H1 (cell line): ENCODE data around the gene PBX3. TPM values are rescaled to one million over a fixed set of nuclear protein-coding genes. Genes with fewer than 3 reads are reported as not detected.

Source experiments
- CTCF ChIA-PET: fragments of 300-600 bp; sonication (Branson Sonifier 250); formaldehyde crosslinking; loops from one replicate; lab custom pipeline; 2021; ENCODE audit not compliant: partially characterized antibody; lab: Charles Lee
- POLR2A ChIA-PET: fragments of 300-600 bp; sonication (Branson Sonifier 250); formaldehyde crosslinking; loops from one replicate; lab custom pipeline; 2021; ENCODE audit warnings: inconsistent platforms; ENCODE audit not compliant: partially characterized antibody; lab: Charles Lee
- DNase-seq, 2 experiments: peaks; one replicate each; pipeline versions ENCODE4 v3.0.0 to v3.0.0-alpha.2; 2010 to 2022; ENCODE audit warnings: low spot score in 2 of 2, low read depth in 1 of 2, mixed read lengths in 1 of 2
- FAIRE-seq: peaks from 2 replicates; lab custom pipeline; 2011; peaks lifted over from hg19 to GRCh38; lab: Jason Lieb, UNC
- H2AFZ ChIP-seq: 2 replicates; pipeline ENCODE4 v1.8.1; 2012; ENCODE audit warnings: low read length, inconsistent platforms
- H2AK5ac ChIP-seq: 2 replicates; pipeline ENCODE4 v1.6.1; 2013; ENCODE audit warnings: low read depth, low read length
- H2BK120ac ChIP-seq: replicated peaks from 2 replicates; pipeline ENCODE3; 2013; ENCODE audit warnings: low read depth, low read length, inconsistent platforms
- H2BK12ac ChIP-seq: 2 replicates; pipeline ENCODE4 v1.6.1; 2013; ENCODE audit warnings: low read depth, low read length
- H2BK15ac ChIP-seq: 2 replicates; pipeline ENCODE4 v1.6.1; 2013; ENCODE audit warnings: low read length
- H2BK20ac ChIP-seq: 2 replicates; pipeline ENCODE4 v1.6.1; 2013; ENCODE audit warnings: low read length
- H2BK5ac ChIP-seq: 2 replicates; pipeline ENCODE4 v1.6.1; 2013; ENCODE audit warnings: low read depth, low read length
- H3K14ac ChIP-seq: 2 replicates; pipeline ENCODE4 v1.6.1; 2013; ENCODE audit warnings: inconsistent platforms; ENCODE audit not compliant: insufficient read length
- H3K18ac ChIP-seq: 2 replicates; pipeline ENCODE4 v1.6.1; 2013; ENCODE audit warnings: low read length; ENCODE audit errors: extremely low read depth
- H3K23ac ChIP-seq: 2 replicates; pipeline ENCODE4 v1.6.1; 2013; ENCODE audit warnings: inconsistent platforms; ENCODE audit not compliant: insufficient read length
- H3K23me2 ChIP-seq: 2 replicates; pipeline ENCODE4 v1.6.1; 2013; ENCODE audit warnings: low read depth, low read length
- H3K27ac ChIP-seq: 2 replicates; pipeline ENCODE4 v1.6.1; 2011; ENCODE audit warnings: low read depth, low read length, inconsistent platforms
- H3K27me3 ChIP-seq, 4 experiments: replicated peaks in 1 of 4; 1 replicate in 1 of 4; 2 replicates in 3 of 4; pipeline versions ENCODE4 v1.6.1 to v1.8.1; 2011 to 2013; ENCODE audit warnings: low read length in 3 of 4, mild to moderate bottlenecking in 3 of 4, inconsistent platforms in 2 of 4, mixed read lengths in 2 of 4, moderate library complexity in 1 of 4; ENCODE audit not compliant: control insufficient read depth in 3 of 4, insufficient read depth in 3 of 4; ENCODE audit errors: extremely low read depth in 1 of 4
- H3K36me3 ChIP-seq, 4 experiments: 2 replicates each; pipeline versions ENCODE4 v1.6.1 to v1.8.1; 2011 to 2013; ENCODE audit warnings: mild to moderate bottlenecking in 4 of 4, low read length in 3 of 4, moderate library complexity in 2 of 4, control low read depth in 1 of 4, inconsistent platforms in 1 of 4; ENCODE audit not compliant: insufficient read depth in 4 of 4, control insufficient read depth in 2 of 4
- H3K4ac ChIP-seq: replicated peaks from 2 replicates; pipeline ENCODE3; 2013; ENCODE audit warnings: low read length, low read depth, mixed read lengths, inconsistent platforms; ENCODE audit not compliant: insufficient read length
- H3K4me1 ChIP-seq, 4 experiments: replicated peaks in 1 of 4; 1 replicate in 1 of 4; 2 replicates in 3 of 4; pipeline versions ENCODE4 v1.6.1 to v1.8.1; 2011 to 2013; ENCODE audit warnings: low read length in 3 of 4, inconsistent platforms in 2 of 4, mixed read lengths in 1 of 4; ENCODE audit not compliant: insufficient read depth in 4 of 4, control insufficient read depth in 3 of 4
- H3K4me2 ChIP-seq, 2 experiments: 2 replicates each; pipeline versions ENCODE4 v1.6.1 to v1.8.1; 2011 to 2013; ENCODE audit warnings: low read depth in 2 of 2, low read length in 2 of 2, control low read depth in 1 of 2, inconsistent platforms in 1 of 2, mild to moderate bottlenecking in 1 of 2; ENCODE audit not compliant: insufficient read depth in 1 of 2
- H3K4me3 ChIP-seq, 4 experiments: fragments of 200-600, 300-600 bp in 1 of 4; sonication (generic), shearing (Covaris generic), sonication (Bioruptor Twin) in 1 of 4; 2 replicates each; pipeline versions ENCODE4 v1.5.1 to v1.8.1; 2011 to 2016; ENCODE audit warnings: low read length in 4 of 4, low read depth in 3 of 4, control low read depth in 2 of 4, inconsistent platforms in 2 of 4, mild to moderate bottlenecking in 2 of 4, mixed read lengths in 1 of 4, moderate library complexity in 1 of 4; ENCODE audit not compliant: insufficient read depth in 2 of 4; ENCODE audit errors: extremely low read depth in 1 of 4
- H3K56ac ChIP-seq: replicated peaks from 2 replicates; pipeline ENCODE3; 2013; ENCODE audit warnings: low read depth, mild to moderate bottlenecking, mixed read lengths, low read length, inconsistent platforms; ENCODE audit not compliant: insufficient read length
- H3K79me1 ChIP-seq: 2 replicates; pipeline ENCODE4 v1.6.1; 2013; ENCODE audit warnings: low read depth, low read length, control low read depth
- H3K79me2 ChIP-seq, 2 experiments: 2 replicates each; pipeline versions ENCODE4 v1.6.1 to v1.8.1; 2012 to 2013; ENCODE audit warnings: low read length in 2 of 2, mild to moderate bottlenecking in 2 of 2, inconsistent platforms in 1 of 2; ENCODE audit not compliant: insufficient read depth in 2 of 2, control insufficient read depth in 1 of 2
- H3K9ac ChIP-seq, 4 experiments: replicated peaks in 1 of 4; 1 replicate in 1 of 4; 2 replicates in 3 of 4; pipeline versions ENCODE4 v1.6.1 to v1.8.1; 2011 to 2013; ENCODE audit warnings: low read depth in 3 of 4, low read length in 3 of 4, control low read depth in 2 of 4, mild to moderate bottlenecking in 2 of 4, moderate library complexity in 2 of 4, inconsistent platforms in 1 of 4; ENCODE audit errors: extremely low read depth in 1 of 4
- H3K9me3 ChIP-seq, 2 experiments: 2 replicates each; pipeline versions ENCODE4 v1.6.1 to v1.8.1; 2012 to 2013; ENCODE audit warnings: mild to moderate bottlenecking in 2 of 2, moderate library complexity in 2 of 2, control low read depth in 1 of 2, inconsistent platforms in 1 of 2, low read depth in 1 of 2, low read length in 1 of 2, mixed read lengths in 1 of 2; ENCODE audit not compliant: insufficient read depth in 2 of 2
- H4K20me1 ChIP-seq, 2 experiments: replicated peaks in 1 of 2; 2 replicates each; pipeline versions ENCODE3 to v1.8.1; 2011 to 2013; ENCODE audit warnings: inconsistent platforms in 2 of 2, low read length in 2 of 2, mild to moderate bottlenecking in 1 of 2; ENCODE audit not compliant: insufficient read depth in 2 of 2, control insufficient read depth in 1 of 2
- H4K5ac ChIP-seq: 2 replicates; pipeline ENCODE4 v1.6.1; 2013; ENCODE audit warnings: low read length, low read depth, mixed read lengths, inconsistent platforms; ENCODE audit not compliant: insufficient read length
- H4K8ac ChIP-seq: 2 replicates; pipeline ENCODE4 v1.8.0; 2013; ENCODE audit warnings: mild to moderate bottlenecking, moderate library complexity, low read length, inconsistent platforms; ENCODE audit not compliant: insufficient read depth; ENCODE audit errors: extremely low read depth
- H4K91ac ChIP-seq: replicated peaks from 2 replicates; pipeline ENCODE3; 2013; ENCODE audit warnings: low read length, mixed read lengths, inconsistent platforms; ENCODE audit not compliant: insufficient read length
- ASH2L ChIP-seq: fragments of 200-600, 300-600 bp; sonication (generic); IDR thresholded peaks from one replicate; pipeline ENCODE4 v1.7.1; 2017; ENCODE audit warnings: low read length
- GABPA ChIP-seq: IDR thresholded peaks from 2 replicates; pipeline ENCODE4 v1.6.1; 2011; ENCODE audit warnings: mild to moderate bottlenecking, low read length, moderate library complexity, borderline replicate concordance; ENCODE audit not compliant: insufficient read depth
- POU5F1 ChIP-seq: IDR thresholded peaks from 2 replicates; pipeline ENCODE4 v1.6.1; 2011; ENCODE audit warnings: low read depth, mild to moderate bottlenecking, low read length, moderate library complexity
- USF2 ChIP-seq: IDR thresholded peaks from 2 replicates; pipeline ENCODE4 v1.6.1; 2011; ENCODE audit warnings: low read length, improper control_type of control experiment
- WGBS, 2 experiments: shearing (Covaris generic) in 1 of 2; methylation state at CpG; one replicate each; pipeline versions ENCODE4 v1.1.6 to v1.1.7; 2013 to 2015; ENCODE audit warnings: low lambda C conversion rate in 2 of 2, mixed read lengths in 2 of 2, inconsistent platforms in 1 of 2, low coverage in 1 of 2, missing lambda C conversion rate in 1 of 2; ENCODE audit not compliant: insufficient replicate concordance in 2 of 2, insufficient coverage in 1 of 2, insufficient read length in 1 of 2; ENCODE audit errors: extremely low coverage in 1 of 2, missing lambda C conversion rate in 1 of 2; 5-methylcytosine and 5-hydroxymethylcytosine counted together
- polyA plus RNA-seq, 7 experiments: library from polyadenylated mRNA; depleted of rRNA in 3 of 7; stranded (reverse) in 5 of 7; unstranded in 2 of 7; fragments of >200 nt in 5 of 7; fragments of 200-250 nt in 2 of 7; gene quantifications; 1 replicate in 5 of 7; 2 replicates in 1 of 7; 4 replicates in 1 of 7; pipeline versions ENCODE4 v1.2.1 to v1.2.3, GENCODE V29; 2011 to 2013; ENCODE audit warnings: missing spikeins in 2 of 7, mixed read lengths in 2 of 7
- total RNA-seq: library from RNA; stranded (reverse); fragmentation: NEBNext Ultra II Directional; extraction: Animal tissue kit (Norgen Biotek cat#: 25700); gene quantifications from 2 replicates; pipeline ENCODE4 v1.2.1, GENCODE V29; 2021
- TF ChIP-seq, protein P1 (sequence below), 3 experiments: IDR thresholded peaks; 1 replicate in 2 of 3; 2 replicates in 1 of 3; pipeline versions ENCODE4 v1.5.1 to v1.6.1; 2011; ENCODE audit warnings: low read length in 3 of 3, mild to moderate bottlenecking in 3 of 3, inconsistent platforms in 2 of 3, low read depth in 1 of 3, moderate library complexity in 1 of 3; ENCODE audit not compliant: insufficient read depth in 1 of 3; ENCODE audit errors: control extremely low read depth in 1 of 3

The PBX3 gene
- total and polyA plus RNA-seq, 2 of the 8 experiments (the other 6 are each of a cell fraction or from before 2014, with no cell fraction given) = 22.7 to 44.3 TPM

- TF ChIP-seq USF2 = no peak
- no peak for TF ChIP-seq GABPA
- no peak for TF ChIP-seq POU5F1
- TF ChIP-seq, protein P1, sequence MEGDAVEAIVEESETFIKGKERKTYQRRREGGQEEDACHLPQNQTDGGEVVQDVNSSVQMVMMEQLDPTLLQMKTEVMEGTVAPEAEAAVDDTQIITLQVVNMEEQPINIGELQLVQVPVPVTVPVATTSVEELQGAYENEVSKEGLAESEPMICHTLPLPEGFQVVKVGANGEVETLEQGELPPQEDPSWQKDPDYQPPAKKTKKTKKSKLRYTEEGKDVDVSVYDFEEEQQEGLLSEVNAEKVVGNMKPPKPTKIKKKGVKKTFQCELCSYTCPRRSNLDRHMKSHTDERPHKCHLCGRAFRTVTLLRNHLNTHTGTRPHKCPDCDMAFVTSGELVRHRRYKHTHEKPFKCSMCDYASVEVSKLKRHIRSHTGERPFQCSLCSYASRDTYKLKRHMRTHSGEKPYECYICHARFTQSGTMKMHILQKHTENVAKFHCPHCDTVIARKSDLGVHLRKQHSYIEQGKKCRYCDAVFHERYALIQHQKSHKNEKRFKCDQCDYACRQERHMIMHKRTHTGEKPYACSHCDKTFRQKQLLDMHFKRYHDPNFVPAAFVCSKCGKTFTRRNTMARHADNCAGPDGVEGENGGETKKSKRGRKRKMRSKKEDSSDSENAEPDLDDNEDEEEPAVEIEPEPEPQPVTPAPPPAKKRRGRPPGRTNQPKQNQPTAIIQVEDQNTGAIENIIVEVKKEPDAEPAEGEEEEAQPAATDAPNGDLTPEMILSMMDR (IDR thresholded peaks at IDR 0.05; ENCODE audit: control extremely low read depth in 1 of 3, insufficient read depth in 1 of 3, low read depth in 1 of 3, low read length in 3 of 3) = no peak
- TF ChIP-seq ASH2L = no peak
- no peak for FAIRE-seq
- no peak for DNase-seq
- Histone ChIP-seq H3K4me3 (no peak overlapping the region), H4K5ac (no peak overlapping the region), H3K4me1 (no peaks in the 10 kb centered on the region), H2BK5ac (no peak overlapping the region), H2AFZ (no peak overlapping the region), H2AK5ac (no peak overlapping the region), H2BK15ac (no peak overlapping the region), H3K9me3 (no peaks in the 10 kb centered on the region), H2BK120ac (no peak overlapping the region), H3K4ac (no peak overlapping the region), H3K14ac (no peak overlapping the region), H3K23ac (no peak overlapping the region), H3K27ac (no peak overlapping the region), H4K91ac (no peak overlapping the region), H4K20me1 (peaks cover 2 to 3% of the 10 kb centered on the region in 2 experiments), H2BK20ac (no peak overlapping the region), H3K9ac (no peak overlapping the region), H2BK12ac (no peak overlapping the region), H3K18ac (no peak overlapping the region), H3K36me3 (no peaks in the 10 kb centered on the region; a peak in 1 of 8 replicates), H3K4me2 (no peak overlapping the region), H3K79me2 (peaks cover 0 to 54% of the 10 kb centered on the region in 2 experiments; a peak in 3 of 4 replicates), H3K23me2 (no peaks in the 10 kb centered on the region), H3K56ac (no peak overlapping the region), H4K8ac (no peak overlapping the region), H3K27me3 (no peaks in the 10 kb centered on the region), H3K79me1 (no peaks in the 10 kb centered on the region)
- WGBS, 2 experiments = 91% methylated on average over 1 of the region's 1 CpG; no CpG with 5 or more reads in 1 of the 2 experiments
- CTCF ChIA-PET = no interaction called here
- POLR2A ChIA-PET = no interaction called here
Measured at GRCh38 chr9:125826850-125827249, 79.7 kb downstream of the PBX3 start.
